H9 (cell line): ENCODE results near the gene ITGB2. TPM values are rescaled to one million over a fixed set of nuclear protein-coding genes. Genes with fewer than 3 reads are reported as not detected.

Experiments
- DNase-seq: peaks from one replicate; pipeline ENCODE4 v3.0.0-alpha.2; 2017
- H2AFZ ChIP-seq: one replicate; pipeline ENCODE4 v1.6.1; 2013; ENCODE audit warnings: mild to moderate bottlenecking, low read length, control low read depth, moderate library complexity
- H2AK5ac ChIP-seq: 2 replicates; pipeline ENCODE4 v1.6.1; 2013; ENCODE audit warnings: low read length, control low read depth, mixed read lengths; ENCODE audit not compliant: insufficient read length
- H2BK120ac ChIP-seq: one replicate; pipeline ENCODE4 v1.6.1; 2013; ENCODE audit warnings: low read depth, mild to moderate bottlenecking, low read length, control low read depth, inconsistent platforms; ENCODE audit not compliant: poor library complexity, severe bottlenecking
- H2BK12ac ChIP-seq: 2 replicates; pipeline ENCODE4 v1.6.1; 2013; ENCODE audit warnings: low read length, control low read depth, mixed read lengths, low read depth; ENCODE audit not compliant: insufficient read length
- H2BK15ac ChIP-seq: 2 replicates; pipeline ENCODE4 v1.6.1; 2013; ENCODE audit warnings: low read depth, low read length, control low read depth
- H2BK20ac ChIP-seq: one replicate; pipeline ENCODE4 v1.6.1; 2013; ENCODE audit warnings: low read depth, mild to moderate bottlenecking, low read length, control low read depth, inconsistent platforms; ENCODE audit not compliant: poor library complexity, severe bottlenecking
- H2BK5ac ChIP-seq: 2 replicates; pipeline ENCODE4 v1.6.1; 2013; ENCODE audit warnings: low read length, control low read depth, mixed read lengths; ENCODE audit not compliant: insufficient read length
- H3K14ac ChIP-seq: 2 replicates; pipeline ENCODE4 v1.6.1; 2013; ENCODE audit warnings: low read length, control low read depth; ENCODE audit not compliant: insufficient read depth
- H3K18ac ChIP-seq: 2 replicates; pipeline ENCODE4 v1.6.1; 2013; ENCODE audit warnings: low read depth, mild to moderate bottlenecking, mixed read lengths, low read length, control low read depth; ENCODE audit not compliant: insufficient read length
- H3K23ac ChIP-seq: 2 replicates; pipeline ENCODE4 v1.6.1; 2013; ENCODE audit warnings: low read length, control low read depth, mixed read lengths, low read depth; ENCODE audit not compliant: insufficient read length
- H3K23me2 ChIP-seq: 2 replicates; pipeline ENCODE4 v1.6.1; 2013; ENCODE audit warnings: low read depth, mild to moderate bottlenecking, mixed read lengths, low read length, control low read depth; ENCODE audit not compliant: insufficient read length, poor library complexity, severe bottlenecking
- H3K27ac ChIP-seq: 2 replicates; pipeline ENCODE4 v1.5.1; 2013; ENCODE audit warnings: low read length, control low read depth, mixed read lengths, low read depth; ENCODE audit not compliant: insufficient read length
- H3K27me3 ChIP-seq: 2 replicates; pipeline ENCODE4 v1.6.1; 2013; ENCODE audit warnings: low read length, control low read depth, inconsistent platforms; ENCODE audit not compliant: insufficient read depth
- H3K4ac ChIP-seq: 2 replicates; pipeline ENCODE4 v1.6.1; 2013; ENCODE audit warnings: low read depth, mild to moderate bottlenecking, control low read depth, inconsistent platforms, low read length, moderate library complexity
- H3K4me1 ChIP-seq: 2 replicates; pipeline ENCODE4 v1.6.1; 2013; ENCODE audit warnings: low read length, control low read depth, inconsistent platforms; ENCODE audit not compliant: insufficient read depth
- H3K4me2 ChIP-seq: 2 replicates; pipeline ENCODE4 v1.6.1; 2013; ENCODE audit warnings: low read length, control low read depth, mixed read lengths; ENCODE audit not compliant: insufficient read length, insufficient read depth
- H3K56ac ChIP-seq: 2 replicates; pipeline ENCODE4 v1.6.1; 2013; ENCODE audit warnings: low read depth, mild to moderate bottlenecking, mixed read lengths, low read length, control low read depth; ENCODE audit not compliant: insufficient read length
- H3K79me1 ChIP-seq: 2 replicates; pipeline ENCODE4 v1.6.1; 2013; ENCODE audit warnings: low read depth, mild to moderate bottlenecking, moderate library complexity, low read length, control low read depth, inconsistent platforms; ENCODE audit not compliant: insufficient read depth, poor library complexity, severe bottlenecking
- H3K79me2 ChIP-seq: 2 replicates; pipeline ENCODE4 v1.6.1; 2013; ENCODE audit warnings: low read length, control low read depth, inconsistent platforms; ENCODE audit not compliant: insufficient read depth
- H3K9ac ChIP-seq: 2 replicates; pipeline ENCODE4 v1.6.1; 2013; ENCODE audit warnings: low read length, control low read depth, mixed read lengths; ENCODE audit not compliant: insufficient read length; ENCODE audit errors: extremely low read depth
- H3K9me3 ChIP-seq: one replicate; pipeline ENCODE4 v1.6.1; 2013; ENCODE audit warnings: low read depth, low read length, inconsistent platforms; ENCODE audit not compliant: control insufficient read depth
- H3T11ph ChIP-seq: one replicate; pipeline ENCODE4 v1.6.1; 2013; ENCODE audit warnings: mild to moderate bottlenecking, low read length, control low read depth, inconsistent platforms
- H4K20me1 ChIP-seq: one replicate; pipeline ENCODE4 v1.6.1; 2013; ENCODE audit not compliant: control insufficient read depth, insufficient read length, insufficient read depth
- H4K5ac ChIP-seq: 2 replicates; pipeline ENCODE4 v1.6.1; 2013; ENCODE audit warnings: low read depth, mild to moderate bottlenecking, mixed read lengths, low read length, control low read depth; ENCODE audit not compliant: insufficient read length
- H4K8ac ChIP-seq: replicated peaks from 2 replicates; pipeline ENCODE4 v1.6.1; 2013; ENCODE audit warnings: low read length, control low read depth, mixed read lengths, low read depth; ENCODE audit not compliant: insufficient read length
- H4K91ac ChIP-seq: 2 replicates; pipeline ENCODE4 v1.6.1; 2013; ENCODE audit warnings: low read depth, mild to moderate bottlenecking, moderate library complexity, mixed read lengths, low read length, control low read depth; ENCODE audit not compliant: insufficient read length
- H3K27ac Mint-ChIP-seq, 3 experiments: 2 replicates in 2 of 3; 3 replicates in 1 of 3; pipeline ENCODE4 v1.8.0; 2020 to 2021; ENCODE audit warnings: mixed read lengths in 3 of 3, mild to moderate bottlenecking in 1 of 3, moderate library complexity in 1 of 3
- H3K27me3 Mint-ChIP-seq: 2 replicates; pipeline ENCODE4 v1.8.0; 2021; ENCODE audit warnings: low read depth, mild to moderate bottlenecking, moderate library complexity, mixed read lengths
- H3K36me3 Mint-ChIP-seq, 3 experiments: 2 replicates in 2 of 3; 3 replicates in 1 of 3; pipeline ENCODE4 v1.8.0; 2020 to 2021; ENCODE audit warnings: low read depth in 3 of 3, mixed read lengths in 3 of 3; ENCODE audit not compliant: insufficient read depth in 1 of 3
- H3K4me1 Mint-ChIP-seq, 2 experiments: 2 replicates each; pipeline ENCODE4 v1.8.0; 2020; ENCODE audit warnings: mixed read lengths in 2 of 2
- H3K4me3 Mint-ChIP-seq, 2 experiments: 2 replicates in 1 of 2; 3 replicates in 1 of 2; pipeline ENCODE4 v1.8.0; 2020 to 2021; ENCODE audit warnings: mild to moderate bottlenecking in 2 of 2, mixed read lengths in 2 of 2, moderate library complexity in 1 of 2
- H3K9me3 Mint-ChIP-seq, 2 experiments: 2 replicates in 1 of 2; 3 replicates in 1 of 2; pipeline ENCODE4 v1.8.0; 2020; ENCODE audit warnings: mild to moderate bottlenecking in 2 of 2, mixed read lengths in 2 of 2, moderate library complexity in 1 of 2
- WGBS: extraction: QIAGEN DNeasy Blood & Tissue Kit; methylation state at CpG from one replicate; pipeline ENCODE4 v1.1.7; 2013; ENCODE audit warnings: missing lambda C conversion rate, low lambda C conversion rate, mixed read lengths; ENCODE audit not compliant: insufficient read length; ENCODE audit errors: extremely low coverage; 5-methylcytosine and 5-hydroxymethylcytosine counted together
- total RNA-seq: library from RNA; stranded (reverse); gene quantifications from 2 replicates; pipeline ENCODE4 v1.2.1, GENCODE V29; 2021
- TF ChIP-seq, protein P1 (sequence below): fragments of 200-600 bp; sonication (generic); conservative IDR thresholded peaks from 3 replicates; pipeline ENCODE4 v1.8.0; 2021; ENCODE audit warnings: antibody characterized with exemption, mild to moderate bottlenecking

Gene ITGB2
- total RNA-seq, 1 experiment from 2014 or later: 1.1 TPM

DNA sequence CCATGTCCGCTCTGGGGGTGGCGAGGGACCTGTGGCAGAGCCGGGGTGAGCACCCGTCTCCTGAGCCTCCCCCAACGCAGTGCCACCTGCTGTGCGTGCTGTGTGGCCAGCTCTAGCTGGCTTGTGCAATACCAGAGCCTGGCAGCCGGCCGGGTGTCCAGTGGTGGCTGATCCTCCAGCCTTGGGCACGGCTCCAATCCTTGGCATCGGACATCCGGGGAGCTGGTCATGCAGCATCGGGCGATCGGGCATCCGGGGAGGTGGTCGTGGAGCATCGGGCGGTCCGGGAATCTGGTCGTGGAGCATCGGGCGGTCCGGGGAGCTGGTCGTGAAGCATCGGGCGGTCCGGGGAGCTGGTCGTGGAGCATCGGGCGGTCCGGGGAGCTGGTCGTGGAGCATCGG is 27.2 kb upstream of the ITGB2 start:
- no peaks in the 10 kb centered on the region for H3K9me3 Mint-ChIP-seq
- no peak overlapping the region for H3K4me2 ChIP-seq
- no peak overlapping the region for H2BK20ac ChIP-seq
- H3K36me3 Mint-ChIP-seq: peaks cover 27 to 43% (median 41%) of the 10 kb centered on the region in 3 experiments; a peak in 6 of 7 replicates
- peaks cover 2% of the 10 kb centered on the region; the same call in 1 of the 2 replicates for H3K27me3 Mint-ChIP-seq
- TF ChIP-seq, protein P1, sequence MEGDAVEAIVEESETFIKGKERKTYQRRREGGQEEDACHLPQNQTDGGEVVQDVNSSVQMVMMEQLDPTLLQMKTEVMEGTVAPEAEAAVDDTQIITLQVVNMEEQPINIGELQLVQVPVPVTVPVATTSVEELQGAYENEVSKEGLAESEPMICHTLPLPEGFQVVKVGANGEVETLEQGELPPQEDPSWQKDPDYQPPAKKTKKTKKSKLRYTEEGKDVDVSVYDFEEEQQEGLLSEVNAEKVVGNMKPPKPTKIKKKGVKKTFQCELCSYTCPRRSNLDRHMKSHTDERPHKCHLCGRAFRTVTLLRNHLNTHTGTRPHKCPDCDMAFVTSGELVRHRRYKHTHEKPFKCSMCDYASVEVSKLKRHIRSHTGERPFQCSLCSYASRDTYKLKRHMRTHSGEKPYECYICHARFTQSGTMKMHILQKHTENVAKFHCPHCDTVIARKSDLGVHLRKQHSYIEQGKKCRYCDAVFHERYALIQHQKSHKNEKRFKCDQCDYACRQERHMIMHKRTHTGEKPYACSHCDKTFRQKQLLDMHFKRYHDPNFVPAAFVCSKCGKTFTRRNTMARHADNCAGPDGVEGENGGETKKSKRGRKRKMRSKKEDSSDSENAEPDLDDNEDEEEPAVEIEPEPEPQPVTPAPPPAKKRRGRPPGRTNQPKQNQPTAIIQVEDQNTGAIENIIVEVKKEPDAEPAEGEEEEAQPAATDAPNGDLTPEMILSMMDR: no peak
- H2BK12ac ChIP-seq: no peak overlapping the region
- no peaks in the 10 kb centered on the region for H3K9me3 ChIP-seq
- no peak overlapping the region for H3K23ac ChIP-seq
- DNase-seq: no peak
- H3K18ac ChIP-seq: no peak overlapping the region
- no peak overlapping the region for H2BK120ac ChIP-seq
- H3K27ac Mint-ChIP-seq: no peak overlapping the region
- H2BK5ac ChIP-seq: no peak overlapping the region
- H2BK15ac ChIP-seq: no peak overlapping the region
- no peak overlapping the region for H2AFZ ChIP-seq
- H3K4me1 Mint-ChIP-seq: peaks cover 2 to 4% of the 10 kb centered on the region in 2 experiments; a peak in 3 of 4 replicates
- no peak overlapping the region for H3K56ac ChIP-seq
- no peak overlapping the region for H3K14ac ChIP-seq
- H3K9ac ChIP-seq: no peak overlapping the region
- H2AK5ac ChIP-seq: no peak overlapping the region
- no CpG with 5 or more reads among the region's 33 CpGs for WGBS
- no peak overlapping the region for H3K27ac ChIP-seq
- H4K8ac ChIP-seq: no peak overlapping the region
- no peaks in the 10 kb centered on the region for H3K27me3 ChIP-seq
- H3T11ph ChIP-seq: no peak overlapping the region
- H3K79me1 ChIP-seq: peaks cover 1% of the 10 kb centered on the region
- H4K20me1 ChIP-seq: no peaks in the 10 kb centered on the region
- no peak overlapping the region for H4K91ac ChIP-seq
- no peak overlapping the region for H3K4me3 Mint-ChIP-seq
- H3K79me2 ChIP-seq: peaks cover 41% of the 10 kb centered on the region; the same call in 1 of the 2 replicates
- H3K4ac ChIP-seq: no peak overlapping the region
- no peak overlapping the region for H4K5ac ChIP-seq
- H3K23me2 ChIP-seq: no peaks in the 10 kb centered on the region
- H3K4me1 ChIP-seq: no peaks in the 10 kb centered on the region
